ENCODE results near the gene DLG1.

The DLG1 gene

GRCh38 chr3:197015790-197016736 is 282.3 kb downstream of the DLG1 start:
- no peak for DNase-seq (ENCODE audit: low read depth in 2 of 2)

DNA sequence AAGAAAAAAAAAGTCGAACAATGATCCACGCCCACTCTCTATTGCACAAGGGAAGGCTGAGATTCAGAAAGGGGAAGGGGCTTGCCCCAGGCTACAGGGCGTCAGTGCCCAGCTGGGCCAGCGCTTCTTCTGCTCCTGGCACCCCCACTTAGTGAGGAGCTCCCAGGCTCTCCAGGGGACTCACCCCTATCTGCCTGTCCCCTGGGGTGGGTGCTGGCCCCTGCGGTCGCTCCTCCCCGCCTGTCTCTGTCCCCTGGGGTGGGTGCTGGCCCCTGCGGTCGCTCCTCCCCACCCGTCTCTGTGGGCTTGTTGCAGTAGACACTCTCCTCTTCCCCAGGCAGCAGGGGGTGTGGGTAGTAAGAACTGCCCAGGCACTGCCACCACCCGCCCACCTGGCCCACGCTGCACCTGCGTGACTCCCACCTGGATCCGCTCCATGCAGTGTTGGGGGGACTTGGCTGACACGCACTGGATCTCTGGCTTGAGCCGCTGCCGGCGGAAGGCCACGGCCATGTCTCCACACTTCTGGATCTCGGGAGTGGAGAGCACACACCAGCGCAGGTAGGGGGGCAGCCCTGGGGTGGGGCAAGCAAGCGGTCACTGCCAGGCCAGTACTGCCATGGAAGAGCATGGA is 283.4 kb downstream of the DLG1 start:
- no peak for DNase-seq (ENCODE audit: low read depth in 2 of 2)

DNA sequence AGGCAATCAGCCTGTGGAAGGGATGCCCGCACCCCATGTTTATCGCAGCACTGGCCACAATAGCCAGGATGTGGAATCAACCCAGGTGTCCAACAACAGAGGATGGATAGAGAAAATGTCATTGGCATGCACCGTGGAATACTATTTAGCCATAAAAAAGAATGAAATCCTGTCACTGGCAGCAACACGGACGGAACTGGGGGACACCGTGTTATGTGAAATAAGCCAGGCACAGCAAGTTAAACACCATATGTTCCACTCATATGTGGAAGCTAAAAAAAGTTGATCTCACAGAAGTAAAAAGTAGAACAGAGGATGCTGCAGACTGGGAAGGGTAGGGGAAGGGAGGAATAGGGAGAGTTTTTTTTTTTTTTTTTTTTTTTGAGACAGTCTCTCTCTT is 284.4 kb downstream of the DLG1 start:
- DNase-seq (ENCODE audit: low read depth in 2 of 2) = no peak

DNA sequence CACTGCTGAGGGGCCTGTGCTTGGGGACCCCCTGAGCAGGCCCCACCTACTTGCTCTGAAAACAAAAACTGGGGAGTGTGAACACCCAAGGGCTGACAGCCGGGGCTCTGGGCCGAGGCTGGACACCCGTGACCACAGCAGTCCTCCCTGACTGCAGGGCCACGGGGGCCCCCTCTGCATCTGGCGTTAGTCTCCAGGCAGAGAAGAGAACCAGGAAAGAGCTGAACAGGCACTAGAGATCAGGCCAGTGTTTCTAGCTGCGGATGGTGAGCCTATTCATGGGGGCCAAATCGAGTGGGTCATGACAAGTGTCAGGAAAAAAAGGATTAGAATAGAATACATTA is 285.9 kb downstream of the DLG1 start:
- DNase-seq (ENCODE audit: low read depth in 2 of 2) = no peak

DNA sequence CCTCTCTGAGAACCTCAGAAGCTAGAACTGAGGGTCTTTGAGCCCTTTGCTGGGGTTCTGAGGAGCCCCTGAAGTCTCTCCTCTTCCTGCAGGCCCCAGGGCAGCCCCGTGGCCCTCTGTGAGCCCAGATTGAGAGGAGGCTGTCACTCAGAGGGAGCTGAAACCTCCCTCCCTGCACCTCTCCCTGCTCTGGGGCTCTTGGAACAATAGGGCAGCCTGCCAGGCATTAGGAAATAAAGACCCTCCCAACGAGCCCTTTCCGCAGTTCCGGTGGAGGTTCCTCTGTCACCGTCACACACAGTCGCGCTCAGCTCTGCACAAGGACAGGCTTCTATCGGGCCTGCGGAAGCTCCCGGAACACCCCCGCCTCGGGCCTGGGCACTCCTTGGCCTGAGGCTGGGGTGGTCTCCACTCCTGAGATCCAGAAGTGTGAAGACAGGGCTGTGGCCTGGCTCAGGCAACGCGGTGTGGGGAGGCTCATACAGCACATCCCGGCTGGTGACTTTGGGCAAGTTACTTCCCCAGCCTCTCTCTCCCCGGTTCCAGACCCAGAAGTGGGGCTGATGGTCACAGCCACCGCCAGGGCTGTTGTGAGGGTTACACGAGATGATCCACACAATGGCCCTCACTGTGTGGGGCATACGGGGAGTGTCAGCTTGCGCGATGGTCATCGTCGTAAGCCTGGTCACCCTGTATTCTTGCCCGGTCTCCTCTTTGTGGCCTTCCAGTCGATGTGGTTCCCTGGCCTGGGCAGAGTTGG is 286.5 kb downstream of the DLG1 start:
- no peak for DNase-seq (ENCODE audit: low read depth in 2 of 2)

DNA sequence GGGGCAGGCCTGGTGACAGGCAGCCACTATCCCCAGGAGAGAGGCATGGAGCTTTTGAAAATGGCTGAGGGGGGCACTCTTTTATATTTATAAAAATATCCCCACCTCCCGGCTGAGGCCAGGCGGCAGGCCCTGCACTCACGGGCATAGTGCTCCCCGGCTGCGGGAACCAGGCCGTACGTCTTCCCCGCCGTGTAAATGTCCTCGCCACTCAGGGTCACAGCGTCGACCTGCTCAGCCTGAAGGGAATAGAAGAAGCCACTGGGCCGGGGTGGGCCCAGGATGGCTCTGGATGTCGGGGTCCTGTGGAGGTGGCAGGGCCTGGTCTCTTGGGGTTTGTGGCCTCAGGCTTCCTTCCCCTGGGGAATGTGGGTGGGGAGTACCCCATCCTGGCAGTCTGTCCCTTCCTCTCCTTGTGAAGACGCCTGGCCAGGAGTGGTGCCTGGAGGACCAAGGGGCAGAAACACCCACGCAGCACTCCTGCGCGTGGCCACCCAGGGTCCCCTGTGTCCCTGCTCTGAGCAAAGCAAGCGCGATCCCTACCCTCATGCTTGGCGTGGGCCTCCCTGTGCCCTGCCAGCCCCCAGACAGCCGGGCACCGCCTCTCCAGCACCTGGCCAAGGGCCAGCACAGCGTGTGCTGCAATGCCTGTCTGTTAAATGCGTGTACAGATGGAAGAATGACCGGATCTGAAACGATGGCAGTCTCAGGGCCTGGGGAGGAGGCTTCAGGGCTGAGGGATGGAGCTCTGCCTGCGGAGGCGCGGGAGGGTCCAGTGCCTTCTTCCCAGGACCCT is 287.7 kb downstream of the DLG1 start:
- no peak for DNase-seq (ENCODE audit: low read depth in 2 of 2)

GRCh38 chr3:197009532-197010019 is 288.8 kb downstream of the DLG1 start:
- no peak for DNase-seq (ENCODE audit: low read depth in 2 of 2)

DNA sequence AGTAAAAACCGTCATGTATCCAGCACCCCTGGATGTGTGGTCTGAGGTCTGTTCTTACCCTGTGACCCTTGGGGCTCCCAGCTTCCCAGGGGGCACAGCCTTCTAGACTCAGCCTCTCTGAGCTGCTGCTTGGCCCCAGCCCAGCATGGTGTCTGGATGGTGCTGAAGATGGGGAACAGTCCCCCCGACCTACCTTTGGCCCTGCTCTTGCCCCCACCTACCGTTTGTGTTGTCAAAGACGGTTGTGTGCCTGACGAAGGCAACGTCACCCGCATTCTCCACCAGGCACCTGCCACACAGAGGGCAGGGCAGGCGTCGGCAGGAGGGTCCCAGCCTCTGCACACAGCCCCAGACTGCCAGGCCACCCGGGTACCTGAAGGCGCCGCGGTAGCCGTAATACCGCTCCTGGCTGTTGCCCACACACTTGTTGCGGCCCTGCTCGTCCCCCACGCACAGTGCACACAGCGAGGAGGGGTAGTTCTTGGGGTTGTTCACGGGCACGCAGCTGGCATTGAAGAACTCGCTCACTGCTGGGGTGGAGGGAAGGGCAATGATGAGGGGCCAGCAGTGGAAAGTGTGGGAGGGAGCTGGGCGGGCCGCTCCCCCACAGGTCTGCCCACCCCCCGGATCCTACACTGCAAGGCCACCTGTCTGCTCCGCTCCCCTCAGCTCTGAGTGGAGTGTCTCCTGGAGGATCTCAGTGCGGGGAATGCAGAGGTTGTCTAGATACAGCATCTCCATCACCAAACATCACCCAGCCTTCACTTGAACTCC is 289.8 kb downstream of the DLG1 start:
- DNase-seq (ENCODE audit: low read depth in 2 of 2) = no peak

DNA sequence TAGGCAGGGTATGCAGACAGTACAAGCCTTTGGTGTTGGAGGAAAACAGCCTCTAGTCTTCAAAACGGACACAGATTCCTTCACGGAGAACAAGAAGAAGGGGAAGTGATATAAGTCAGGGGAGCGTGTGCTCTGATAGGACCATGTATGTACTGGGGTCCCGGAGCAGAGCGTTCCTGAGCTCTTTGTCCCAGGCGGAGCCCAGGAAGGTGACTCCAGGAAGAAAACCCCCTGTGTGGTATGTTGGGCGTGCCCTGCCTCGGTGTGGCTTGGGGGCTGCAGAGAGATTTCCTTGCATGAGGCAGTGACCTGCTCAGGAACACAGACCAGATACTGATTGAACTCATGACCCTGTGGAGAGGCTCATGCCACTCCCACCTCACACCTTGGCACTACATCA is 290.5 kb downstream of the DLG1 start:
- DNase-seq (ENCODE audit: low read depth in 2 of 2) = no peak

- no peak for DNase-seq (ENCODE audit: low read depth in 2 of 2)
These were observed 291.0 kb downstream of the DLG1 start for GRCh38 chr3:197007296-197007940.

DNA sequence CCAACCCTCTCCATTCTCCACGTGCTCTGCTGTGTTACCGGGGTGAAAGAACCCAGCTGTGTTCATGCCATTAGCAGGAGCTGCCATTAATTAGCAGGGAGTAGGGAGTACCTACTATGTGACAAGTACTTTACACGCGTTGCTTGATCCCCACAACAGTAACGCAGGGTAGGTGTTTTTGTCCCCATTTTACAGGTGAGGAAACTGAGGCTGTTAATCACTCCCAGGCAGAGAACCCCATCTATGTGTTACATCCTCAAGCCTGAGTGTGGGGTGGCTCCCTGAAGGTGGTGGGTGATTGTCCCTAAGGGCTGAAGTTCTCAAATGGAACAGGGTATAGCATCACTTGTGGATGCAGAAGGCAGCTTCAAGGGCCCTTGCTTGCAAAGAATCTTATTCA is 291.6 kb downstream of the DLG1 start:
- no peak for DNase-seq (ENCODE audit: low read depth in 2 of 2)

- no peak for DNase-seq (ENCODE audit: low read depth in 2 of 2)
These were observed 292.0 kb downstream of the DLG1 start for GRCh38 chr3:197006446-197006845.

DNA sequence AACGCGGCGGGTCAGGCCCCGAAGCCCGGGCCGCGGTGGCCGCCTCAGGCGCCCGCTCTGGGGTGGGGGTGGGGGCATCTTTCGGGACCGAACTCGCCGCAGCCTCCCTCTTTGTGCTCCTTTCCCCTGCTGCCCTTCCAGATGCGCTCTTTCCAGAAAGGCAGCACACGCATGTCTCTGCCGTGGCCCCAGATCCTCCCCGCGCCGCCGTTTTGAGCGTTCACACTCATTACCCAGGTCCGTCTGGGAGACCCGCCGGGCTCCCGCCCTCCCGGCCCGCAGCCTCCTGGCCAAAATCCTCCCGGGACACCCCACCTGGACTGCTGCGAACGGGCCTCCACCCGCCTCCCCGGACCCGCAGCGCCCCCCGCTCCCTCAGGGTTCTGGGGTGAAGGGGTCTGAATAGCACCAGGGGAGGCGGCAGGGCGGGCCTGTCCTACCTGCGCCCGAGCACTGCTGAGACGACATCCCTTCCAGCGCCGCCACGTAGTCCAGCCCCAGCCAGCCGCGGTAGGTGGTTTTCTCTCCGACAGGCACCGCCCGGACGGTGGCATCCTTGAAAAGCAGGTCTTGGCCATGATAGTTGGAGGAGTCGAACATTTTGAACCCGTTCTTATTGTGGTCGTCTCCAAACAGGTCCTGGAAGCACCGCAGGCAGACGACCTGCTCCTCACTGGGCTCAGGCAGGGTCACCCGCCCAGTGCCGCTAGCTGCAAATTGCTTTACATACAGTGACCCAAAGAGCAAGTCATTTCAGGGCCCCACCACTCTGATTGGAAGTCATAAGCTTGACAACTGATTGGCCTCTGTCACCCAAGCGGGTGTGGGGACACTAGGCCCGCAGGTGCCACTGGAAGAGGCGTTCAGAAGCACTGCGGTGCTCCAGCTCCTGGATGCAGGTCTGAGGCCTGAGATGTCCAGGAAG is 294.7 kb downstream of the DLG1 start:
- DNase-seq (ENCODE audit: low read depth in 2 of 2) = no peak

DNA sequence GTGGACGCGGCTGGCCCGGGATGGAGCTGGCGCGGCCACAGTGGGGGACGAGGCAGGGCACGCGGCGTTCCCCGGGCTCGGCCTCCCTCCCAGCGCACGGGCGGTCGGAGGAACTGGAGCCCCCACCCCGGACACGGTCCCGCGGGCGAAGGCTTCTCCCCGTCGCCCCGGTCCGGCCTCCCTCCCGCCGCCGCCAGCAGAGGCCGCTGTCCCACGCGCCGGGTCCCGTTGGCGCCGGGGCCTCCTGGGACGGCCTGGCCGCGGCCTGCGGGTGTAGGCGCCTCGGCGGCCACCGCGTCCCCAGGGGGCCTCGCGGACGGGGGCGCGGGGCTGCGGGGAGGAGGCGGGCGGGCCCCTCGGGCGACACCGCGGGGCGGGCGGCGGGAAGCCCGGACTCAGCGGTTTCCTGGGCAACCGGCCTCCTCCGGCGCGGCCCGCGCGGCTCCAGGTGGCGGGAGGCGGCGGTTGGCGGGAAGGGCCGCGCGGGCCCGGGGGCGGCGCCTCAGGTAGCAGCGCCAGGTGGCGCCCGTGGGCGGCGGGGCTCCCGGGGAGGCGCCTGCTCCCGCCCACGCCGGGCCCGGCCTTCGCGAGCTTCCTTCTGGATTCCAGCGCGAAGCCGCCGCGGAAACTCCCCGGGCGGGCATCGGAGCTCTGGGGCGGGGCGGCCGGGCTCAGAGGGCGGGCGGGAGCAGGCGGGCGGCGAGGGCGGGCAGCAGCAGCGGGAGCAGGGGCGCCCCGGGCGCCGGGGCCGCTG is 295.5 kb downstream of the DLG1 start:
- DNase-seq (ENCODE audit: low read depth in 2 of 2) = peak; percentile 55 to 56

GRCh38 chr3:197001972-197002700 is 296.3 kb downstream of the DLG1 start:
- DNase-seq (ENCODE audit: low read depth in 2 of 2) = no peak

DNA sequence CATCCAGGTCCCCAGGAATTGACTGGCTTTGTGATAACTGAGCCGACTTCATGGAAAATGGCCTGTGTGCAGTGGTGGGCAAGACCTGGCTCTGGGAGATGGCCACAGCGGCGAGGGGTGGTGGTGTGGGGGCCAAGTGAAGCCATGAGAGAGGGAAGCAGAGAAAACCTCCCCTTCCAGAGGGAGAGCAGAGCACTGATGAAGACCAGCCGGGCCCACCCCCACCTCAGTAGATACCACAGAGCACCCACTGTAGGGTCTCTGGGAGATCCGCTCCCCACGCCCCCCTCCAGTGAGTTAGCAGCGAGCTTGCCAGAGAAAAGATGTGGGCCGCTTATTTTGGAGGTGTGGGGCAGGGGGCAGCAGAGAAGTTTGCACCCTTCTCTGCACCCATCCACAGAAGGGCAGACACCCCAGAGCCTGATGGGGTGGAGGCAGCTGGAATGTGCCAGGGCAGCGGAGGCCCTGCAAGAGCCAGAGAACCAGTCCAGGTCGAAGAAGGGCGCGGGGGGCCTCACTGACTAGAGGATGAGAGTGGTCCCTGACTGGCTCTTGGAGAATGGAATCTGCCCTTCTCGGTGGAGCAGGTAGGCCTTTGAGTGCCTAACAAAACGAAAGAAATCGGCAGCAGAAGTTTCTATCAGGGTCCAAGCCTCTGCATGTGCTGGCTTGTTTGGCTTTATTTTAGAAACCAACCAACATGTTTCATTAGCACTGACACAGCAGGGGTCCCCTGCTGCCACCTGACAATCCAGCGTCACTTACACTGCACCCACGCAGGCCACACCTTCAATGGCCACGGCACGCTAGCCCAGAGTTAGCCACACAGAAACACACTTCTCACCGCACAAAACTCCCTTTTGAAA is 297.1 kb downstream of the DLG1 start:
- DNase-seq (ENCODE audit: low read depth in 2 of 2) = no peak

- no peak for DNase-seq (ENCODE audit: low read depth in 2 of 2)
These were observed 298.2 kb downstream of the DLG1 start for GRCh38 chr3:197000211-197000610.
